ENCODE results near the gene KCNE2. TPM values are rescaled to one million over a fixed set of nuclear protein-coding genes. Genes with fewer than 3 reads are reported as not detected.

The KCNE2 gene, protein sequence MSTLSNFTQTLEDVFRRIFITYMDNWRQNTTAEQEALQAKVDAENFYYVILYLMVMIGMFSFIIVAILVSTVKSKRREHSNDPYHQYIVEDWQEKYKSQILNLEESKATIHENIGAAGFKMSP
- total RNA-seq: 0.22 TPM
- polyA plus RNA-seq (ENCODE audit: insufficient read depth in 1 of 8, insufficient read length in 8 of 8, low replicate concordance in 1 of 8): under 1 TPM; 0.26 to 0.83 (median 0.57) TPM
- long read RNA-seq, donor 1: 0 reads
- long read RNA-seq, donor 2: 0 reads
- long read RNA-seq, donor 3: 0 reads
- long read RNA-seq, donor 4: 0 reads
- long read RNA-seq, donor 5, partial matches to known transcripts: 0 of 1 reads
- long read RNA-seq, donor 5, other reads (novel, unspliced or antisense): 0 of 1 reads
- long read RNA-seq, donor 6: 0 reads
- long read RNA-seq, donor 7: 0 reads
- long read RNA-seq, donor 8: 0 reads
- long read RNA-seq, donor 9: 0 reads
- long read RNA-seq, donor 10: 0 reads
- long read RNA-seq, donor 11: 0 reads

DNA sequence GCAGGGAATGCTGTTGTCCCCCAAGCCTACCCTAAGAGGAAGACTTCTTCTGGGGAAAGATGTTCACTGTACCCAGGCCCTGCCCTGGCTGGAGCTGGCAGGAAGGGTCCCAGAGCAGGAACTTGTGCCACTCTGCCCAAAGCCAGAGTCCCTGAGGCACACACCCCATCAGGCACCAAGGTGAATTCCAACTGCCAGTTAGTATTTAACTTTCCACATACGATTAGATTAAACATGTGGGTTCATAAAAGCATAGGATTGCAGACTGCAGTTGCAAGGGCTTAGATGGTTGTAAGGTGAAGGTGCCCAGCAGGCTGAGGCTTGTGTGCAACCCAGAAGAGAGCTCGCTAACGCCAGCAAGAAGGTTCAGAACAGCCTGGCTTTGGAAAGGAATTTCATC, at the start of gene KCNE2:
KCNE2 (plus strand) TSS at position 274 of the 400 bp plus-strand sequence. CDS start 6,473 bp downstream, outside the sequence.
- Histone ChIP-seq H3K27ac (ENCODE audit: low read length) (no peak within 1 kb of the TSS), H3K4me3 (ENCODE audit: low read length) (no peak within 1 kb of the TSS), H3K9me3 (replicated peaks; ENCODE audit: control insufficient read depth, low read depth, low read length) (no peaks in the 10 kb centered on the region), H3K4me1 (ENCODE audit: control insufficient read depth, insufficient read depth, low read length) (no peaks in the 10 kb centered on the region), H3K36me3 (ENCODE audit: control insufficient read depth, insufficient read depth, low read length) (no peaks in the 10 kb centered on the region), H3K27me3 (ENCODE audit: control insufficient read depth, insufficient read depth, low read length) (peaks cover 2% of the 10 kb centered on the region)
- no CpG with 5 or more reads among the region's 3 CpGs for WGBS (ENCODE audit: insufficient coverage)
- DNase-seq: no peak

DNA sequence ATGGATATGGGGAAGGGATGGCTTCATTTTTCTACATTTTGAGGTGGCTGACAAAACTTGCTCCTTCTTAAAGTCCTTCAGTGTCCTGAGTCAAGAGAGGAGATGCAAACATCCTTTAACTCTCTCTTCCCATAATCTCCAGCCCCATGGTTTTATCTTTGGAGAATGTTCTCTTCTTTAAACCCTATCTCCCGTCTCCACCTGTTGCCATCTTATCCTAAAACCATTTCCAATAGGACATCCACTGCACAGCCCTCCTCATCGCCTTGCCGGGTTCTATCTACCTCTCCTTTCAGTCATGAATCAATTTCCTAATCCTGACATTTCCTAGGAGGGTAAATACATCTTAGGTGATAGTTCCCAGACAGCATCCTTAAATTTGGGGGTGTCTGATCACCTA, 44.2 kb upstream of the KCNE2 start:
- WGBS (ENCODE audit: insufficient coverage): no CpG with 5 or more reads among the region's 3 CpGs
- DNase-seq: no peak
- no peaks in the 10 kb centered on the region for H3K9me3 ChIP-seq (replicated peaks; ENCODE audit: control insufficient read depth, low read depth, low read length)
- H3K4me1 ChIP-seq (ENCODE audit: control insufficient read depth, insufficient read depth, low read length): no peaks in the 10 kb centered on the region
- H3K27ac ChIP-seq (ENCODE audit: low read length): no peak overlapping the region
- H3K36me3 ChIP-seq (ENCODE audit: control insufficient read depth, insufficient read depth, low read length): no peaks in the 10 kb centered on the region
- H3K4me3 ChIP-seq (ENCODE audit: low read length): no peak overlapping the region
- H3K27me3 ChIP-seq (ENCODE audit: control insufficient read depth, insufficient read depth, low read length): no peaks in the 10 kb centered on the region

DNA sequence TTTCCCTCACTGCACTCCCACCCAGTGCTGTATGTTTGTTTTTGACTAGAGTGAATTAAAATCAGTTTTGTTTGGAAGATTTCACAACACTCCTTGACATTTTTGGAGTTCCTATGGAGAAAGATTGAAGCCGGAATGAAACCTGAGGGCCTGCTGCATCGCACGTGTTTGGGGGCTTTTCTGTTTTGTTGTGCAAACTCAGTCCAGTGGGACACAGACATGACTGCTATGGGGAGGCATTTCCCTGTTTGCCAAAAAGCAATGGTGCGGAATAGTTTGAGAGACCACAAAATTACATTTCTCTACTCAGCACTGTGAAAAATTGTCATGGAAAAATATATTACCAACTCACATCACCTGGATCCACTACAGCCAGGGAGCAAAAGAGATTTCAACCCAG, 43.8 kb upstream of the KCNE2 start:
- WGBS (ENCODE audit: insufficient coverage): 65% methylated on average over 3 of the region's 4 CpGs
- DNase-seq: no peak
- H3K4me3 ChIP-seq (ENCODE audit: low read length): no peak overlapping the region

GRCh38 chr21:34330055-34330454, 33.8 kb upstream of the KCNE2 start:
- no peak for DNase-seq
- 96% methylated on average over 6 of the region's 8 CpGs for WGBS (ENCODE audit: insufficient coverage)
- no peaks in the 10 kb centered on the region for H3K4me1 ChIP-seq (ENCODE audit: control insufficient read depth, insufficient read depth, low read length)
- H3K27me3 ChIP-seq (ENCODE audit: control insufficient read depth, insufficient read depth, low read length): no peaks in the 10 kb centered on the region
- H3K36me3 ChIP-seq (ENCODE audit: control insufficient read depth, insufficient read depth, low read length): no peaks in the 10 kb centered on the region
- no peak overlapping the region for H3K4me3 ChIP-seq (ENCODE audit: low read length)
- no peak overlapping the region for H3K27ac ChIP-seq (ENCODE audit: low read length)
- no peaks in the 10 kb centered on the region for H3K9me3 ChIP-seq (replicated peaks; ENCODE audit: control insufficient read depth, low read depth, low read length)

More for the DNA sequence above, 43.8 kb upstream of the KCNE2 start:
- Histone ChIP-seq H3K27me3 (ENCODE audit: control insufficient read depth, insufficient read depth, low read length) (no peaks in the 10 kb centered on the region), H3K4me1 (ENCODE audit: control insufficient read depth, insufficient read depth, low read length) (no peaks in the 10 kb centered on the region), H3K9me3 (replicated peaks; ENCODE audit: control insufficient read depth, low read depth, low read length) (no peaks in the 10 kb centered on the region), H3K36me3 (ENCODE audit: control insufficient read depth, insufficient read depth, low read length) (no peaks in the 10 kb centered on the region), H3K27ac (ENCODE audit: low read length) (no peak overlapping the region)

DNA sequence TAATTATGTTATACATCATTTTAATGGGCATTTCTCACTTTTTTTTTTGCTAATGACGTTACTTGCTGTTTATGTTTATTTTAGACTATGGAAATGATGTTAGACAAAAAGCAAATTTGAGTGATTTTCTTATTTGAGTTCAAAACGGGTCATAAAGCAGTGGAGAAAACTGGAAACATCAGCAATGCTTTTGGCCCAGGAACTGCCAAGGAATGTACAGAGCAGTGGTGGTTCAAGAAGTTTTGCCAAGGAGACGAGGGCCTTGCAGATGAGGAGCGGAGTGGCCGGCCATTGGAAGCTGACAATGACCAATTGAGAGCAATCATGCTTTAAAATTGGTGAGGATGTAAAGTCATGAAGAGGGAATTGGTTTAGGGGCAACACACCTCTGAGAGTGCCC, 32.1 kb upstream of the KCNE2 start:
- WGBS (ENCODE audit: insufficient coverage): 68% methylated on average over 4 of the region's 5 CpGs

DNA sequence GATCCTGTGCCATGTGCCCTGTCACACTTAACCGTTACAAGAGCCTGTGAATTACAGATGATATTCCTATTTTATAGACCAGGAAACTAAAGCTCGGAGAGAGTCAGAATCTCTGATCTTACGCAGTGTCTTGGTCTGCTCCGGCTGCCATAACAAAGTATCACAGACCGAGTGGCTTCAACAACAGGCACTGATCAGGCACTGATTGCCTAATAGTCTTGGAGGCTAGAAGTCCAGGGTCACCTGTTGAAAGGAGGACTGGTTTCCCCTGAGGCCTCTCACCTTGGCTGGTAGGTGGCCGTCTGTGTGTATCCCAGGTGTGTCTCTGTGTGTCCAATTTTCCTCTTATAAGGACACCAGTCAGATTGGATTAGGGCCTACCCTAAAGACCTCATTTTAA, 31.5 kb upstream of the KCNE2 start:
- no peak for DNase-seq
- Histone ChIP-seq H3K27me3 (ENCODE audit: control insufficient read depth, insufficient read depth, low read length) (no peaks in the 10 kb centered on the region), H3K36me3 (ENCODE audit: control insufficient read depth, insufficient read depth, low read length) (no peaks in the 10 kb centered on the region), H3K9me3 (replicated peaks; ENCODE audit: control insufficient read depth, low read depth, low read length) (no peaks in the 10 kb centered on the region), H3K4me3 (ENCODE audit: low read length) (no peak overlapping the region), H3K4me1 (ENCODE audit: control insufficient read depth, insufficient read depth, low read length) (peaks cover 4% of the 10 kb centered on the region), H3K27ac (ENCODE audit: low read length) (no peak overlapping the region)
- WGBS (ENCODE audit: insufficient coverage): 95% methylated on average over 4 of the region's 6 CpGs

More for the DNA sequence above, 32.1 kb upstream of the KCNE2 start:
- H3K27ac ChIP-seq (ENCODE audit: low read length): no peak overlapping the region
- H3K27me3 ChIP-seq (ENCODE audit: control insufficient read depth, insufficient read depth, low read length): no peaks in the 10 kb centered on the region
- no peak overlapping the region for H3K4me3 ChIP-seq (ENCODE audit: low read length)
- H3K9me3 ChIP-seq (replicated peaks; ENCODE audit: control insufficient read depth, low read depth, low read length): no peaks in the 10 kb centered on the region
- H3K36me3 ChIP-seq (ENCODE audit: control insufficient read depth, insufficient read depth, low read length): no peaks in the 10 kb centered on the region
- no peak for DNase-seq
- peaks cover 2% of the 10 kb centered on the region for H3K4me1 ChIP-seq (ENCODE audit: control insufficient read depth, insufficient read depth, low read length)

GRCh38 chr21:34333121-34333739, 30.6 kb upstream of the KCNE2 start:
- no peak overlapping the region for H3K4me3 ChIP-seq (ENCODE audit: low read length)
- no peaks in the 10 kb centered on the region for H3K27me3 ChIP-seq (ENCODE audit: control insufficient read depth, insufficient read depth, low read length)
- WGBS (ENCODE audit: insufficient coverage): 87% methylated on average over 5 of the region's 13 CpGs
- no peak for DNase-seq
- H3K9me3 ChIP-seq (replicated peaks; ENCODE audit: control insufficient read depth, low read depth, low read length): no peaks in the 10 kb centered on the region
- peaks cover 4% of the 10 kb centered on the region for H3K4me1 ChIP-seq (ENCODE audit: control insufficient read depth, insufficient read depth, low read length)
- H3K27ac ChIP-seq (ENCODE audit: low read length): no peak overlapping the region
- no peaks in the 10 kb centered on the region for H3K36me3 ChIP-seq (ENCODE audit: control insufficient read depth, insufficient read depth, low read length)

GRCh38 chr21:34335316-34335715, 28.5 kb upstream of the KCNE2 start:
- H3K27me3 ChIP-seq (ENCODE audit: control insufficient read depth, insufficient read depth, low read length): no peaks in the 10 kb centered on the region
- H3K27ac ChIP-seq (ENCODE audit: low read length): no peak overlapping the region
- WGBS (ENCODE audit: insufficient coverage): 57% methylated on average over 4 of the region's 6 CpGs
- no peak overlapping the region for H3K4me3 ChIP-seq (ENCODE audit: low read length)
- H3K4me1 ChIP-seq (ENCODE audit: control insufficient read depth, insufficient read depth, low read length): peaks cover 7% of the 10 kb centered on the region
- DNase-seq: no peak
- H3K36me3 ChIP-seq (ENCODE audit: control insufficient read depth, insufficient read depth, low read length): no peaks in the 10 kb centered on the region
- no peaks in the 10 kb centered on the region for H3K9me3 ChIP-seq (replicated peaks; ENCODE audit: control insufficient read depth, low read depth, low read length)

- WGBS (ENCODE audit: insufficient coverage): 39% methylated on average over 3 of the region's 5 CpGs
Observed at GRCh38 chr21:34336245-34336644, 27.6 kb upstream of the KCNE2 start.

GRCh38 chr21:34336756-34337391, 26.9 kb upstream of the KCNE2 start:
- H3K27me3 ChIP-seq (ENCODE audit: control insufficient read depth, insufficient read depth, low read length): no peaks in the 10 kb centered on the region
- H3K9me3 ChIP-seq (replicated peaks; ENCODE audit: control insufficient read depth, low read depth, low read length): no peaks in the 10 kb centered on the region
- no peaks in the 10 kb centered on the region for H3K36me3 ChIP-seq (ENCODE audit: control insufficient read depth, insufficient read depth, low read length)
- no peak overlapping the region for H3K27ac ChIP-seq (ENCODE audit: low read length)
- no peak for DNase-seq
- peaks cover 7% of the 10 kb centered on the region for H3K4me1 ChIP-seq (ENCODE audit: control insufficient read depth, insufficient read depth, low read length)
- H3K4me3 ChIP-seq (ENCODE audit: low read length): no peak overlapping the region
- 74% methylated on average over 10 of the region's 13 CpGs for WGBS (ENCODE audit: insufficient coverage)

More at GRCh38 chr21:34336245-34336644, 27.6 kb upstream of the KCNE2 start:
- no peaks in the 10 kb centered on the region for H3K36me3 ChIP-seq (ENCODE audit: control insufficient read depth, insufficient read depth, low read length)
- peaks cover 7% of the 10 kb centered on the region for H3K4me1 ChIP-seq (ENCODE audit: control insufficient read depth, insufficient read depth, low read length)
- no peaks in the 10 kb centered on the region for H3K27me3 ChIP-seq (ENCODE audit: control insufficient read depth, insufficient read depth, low read length)
- no peak overlapping the region for H3K27ac ChIP-seq (ENCODE audit: low read length)
- H3K9me3 ChIP-seq (replicated peaks; ENCODE audit: control insufficient read depth, low read depth, low read length): no peaks in the 10 kb centered on the region
- no peak overlapping the region for H3K4me3 ChIP-seq (ENCODE audit: low read length)
- DNase-seq: peak; percentile 44
